ENCODE results near the gene BAZ1A.

The BAZ1A gene

GRCh38 chr14:34785223-34786006 is 89.7 kb downstream of the BAZ1A start:
- no peak for DNase-seq (ENCODE audit: low spot score)
- no peaks in the 10 kb centered on the region for H3K4me1 Mint-ChIP-seq (ENCODE audit: low read depth)
- no peaks in the 10 kb centered on the region for H3K9me3 Mint-ChIP-seq
- no peaks in the 10 kb centered on the region for H3K27me3 Mint-ChIP-seq (ENCODE audit: low read depth)
- H3K27ac Mint-ChIP-seq: no peak overlapping the region
- peaks cover 47% of the 10 kb centered on the region for H3K36me3 Mint-ChIP-seq (ENCODE audit: low read depth)
- H3K4me3 Mint-ChIP-seq: no peak overlapping the region

DNA sequence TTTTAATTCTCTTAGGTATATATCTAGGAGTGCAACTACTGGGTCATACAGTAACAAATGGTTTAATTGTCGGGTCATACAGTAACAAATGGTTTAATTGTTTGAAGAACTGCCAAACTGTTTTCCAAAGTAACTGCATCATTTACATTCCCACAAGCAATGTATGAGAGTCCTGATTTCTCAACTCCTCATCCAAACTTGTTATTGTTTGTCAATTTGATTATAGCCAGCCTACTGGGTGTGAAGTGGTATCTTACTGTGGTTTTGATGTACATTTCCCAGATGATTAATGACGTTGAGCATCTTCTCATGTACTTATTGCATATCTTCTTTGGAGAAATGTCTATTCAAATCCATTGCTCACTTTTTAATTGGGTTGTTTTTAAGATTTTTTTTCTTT is 93.1 kb downstream of the BAZ1A start:
- Mint-ChIP-seq H3K9me3 (no peaks in the 10 kb centered on the region), H3K4me1 (ENCODE audit: low read depth) (no peaks in the 10 kb centered on the region), H3K27me3 (ENCODE audit: low read depth) (no peaks in the 10 kb centered on the region), H3K27ac (no peak overlapping the region), H3K4me3 (no peak overlapping the region), H3K36me3 (ENCODE audit: low read depth) (peaks cover 52% of the 10 kb centered on the region)
- DNase-seq (ENCODE audit: low spot score): no peak

GRCh38 chr14:34781242-34781641 is 93.9 kb downstream of the BAZ1A start:
- DNase-seq (ENCODE audit: low spot score): no peak
- no peak overlapping the region for H3K27ac Mint-ChIP-seq
- H3K4me3 Mint-ChIP-seq: no peak overlapping the region
- H3K9me3 Mint-ChIP-seq: no peaks in the 10 kb centered on the region
- H3K36me3 Mint-ChIP-seq (ENCODE audit: low read depth): peaks cover 54% of the 10 kb centered on the region
- no peaks in the 10 kb centered on the region for H3K4me1 Mint-ChIP-seq (ENCODE audit: low read depth)
- no peaks in the 10 kb centered on the region for H3K27me3 Mint-ChIP-seq (ENCODE audit: low read depth)

DNA sequence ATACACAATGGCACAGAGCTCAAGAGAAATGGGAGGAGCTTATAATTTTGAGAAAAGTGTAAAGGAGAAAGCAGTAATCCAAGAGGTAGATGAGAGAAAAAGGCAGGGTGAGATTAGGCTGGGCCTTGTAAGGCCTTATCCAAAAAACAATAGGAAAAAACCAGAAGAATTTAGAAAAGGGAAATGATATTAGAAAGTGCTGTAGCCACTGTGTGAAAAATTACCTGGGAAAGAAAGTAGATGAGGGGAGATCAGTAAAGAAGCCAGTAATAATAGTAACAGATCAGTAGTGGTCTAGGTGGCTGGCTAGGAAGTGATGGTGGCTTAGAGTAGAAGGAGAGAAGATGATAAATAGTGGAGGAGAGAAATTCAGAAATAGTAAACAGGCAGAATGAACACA is 94.5 kb downstream of the BAZ1A start:
- DNase-seq (ENCODE audit: low spot score): no peak
- Mint-ChIP-seq H3K36me3 (ENCODE audit: low read depth) (peaks cover 58% of the 10 kb centered on the region), H3K4me3 (no peak overlapping the region), H3K27ac (peak overlapping the region; percentile 15), H3K27me3 (ENCODE audit: low read depth) (no peaks in the 10 kb centered on the region), H3K4me1 (ENCODE audit: low read depth) (no peaks in the 10 kb centered on the region), H3K9me3 (no peaks in the 10 kb centered on the region)

DNA sequence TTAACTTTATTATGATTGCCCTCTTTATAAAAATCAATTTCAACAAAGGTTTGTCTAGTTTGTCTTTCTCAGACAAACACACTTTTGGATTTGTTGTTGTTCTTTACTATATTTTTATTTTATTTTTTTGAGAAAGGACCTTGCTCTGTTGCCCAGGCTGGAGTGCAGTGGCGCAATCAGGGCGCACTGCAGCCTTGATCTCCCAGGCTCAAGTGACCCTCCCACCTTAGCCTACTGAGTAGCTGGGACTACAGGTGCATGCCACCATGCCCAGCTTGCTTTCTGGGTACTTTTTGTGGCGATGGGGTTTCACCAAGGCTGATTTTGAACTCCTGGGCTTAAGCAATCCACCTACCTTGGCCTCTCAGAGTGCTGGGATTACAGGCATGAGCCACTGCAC is 96.4 kb downstream of the BAZ1A start:
- H3K36me3 Mint-ChIP-seq (ENCODE audit: low read depth): peaks cover 58% of the 10 kb centered on the region
- no peaks in the 10 kb centered on the region for H3K9me3 Mint-ChIP-seq
- no peaks in the 10 kb centered on the region for H3K4me1 Mint-ChIP-seq (ENCODE audit: low read depth)
- DNase-seq (ENCODE audit: low spot score): no peak
- H3K27ac Mint-ChIP-seq: no peak overlapping the region
- H3K4me3 Mint-ChIP-seq: no peak overlapping the region
- H3K27me3 Mint-ChIP-seq (ENCODE audit: low read depth): no peaks in the 10 kb centered on the region

DNA sequence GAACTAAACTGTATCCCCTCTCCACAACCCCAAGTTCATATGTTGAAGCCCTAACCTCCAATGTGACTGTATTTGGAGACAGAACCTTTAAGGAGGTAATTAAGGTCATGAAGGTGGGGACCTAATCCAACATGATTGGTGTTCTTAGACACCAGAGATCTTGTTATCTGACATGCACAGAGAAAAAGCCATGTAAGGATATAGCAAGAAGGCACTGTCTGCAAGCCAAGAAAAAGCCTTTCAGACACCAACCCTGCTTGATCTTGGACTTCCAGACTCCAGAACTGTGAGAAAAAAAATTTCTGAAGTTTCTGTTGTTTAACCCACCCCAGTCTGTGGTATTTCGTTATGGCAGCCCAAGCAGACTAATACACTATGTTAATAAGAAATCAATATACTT is 98.5 kb downstream of the BAZ1A start:
- H3K27ac Mint-ChIP-seq: no peak overlapping the region
- no peaks in the 10 kb centered on the region for H3K4me1 Mint-ChIP-seq (ENCODE audit: low read depth)
- peaks cover 48% of the 10 kb centered on the region for H3K36me3 Mint-ChIP-seq (ENCODE audit: low read depth)
- no peak overlapping the region for H3K4me3 Mint-ChIP-seq
- no peaks in the 10 kb centered on the region for H3K9me3 Mint-ChIP-seq
- no peaks in the 10 kb centered on the region for H3K27me3 Mint-ChIP-seq (ENCODE audit: low read depth)
- DNase-seq (ENCODE audit: low spot score): no peak

- Mint-ChIP-seq H3K9me3 (no peaks in the 10 kb centered on the region), H3K4me1 (ENCODE audit: low read depth) (no peaks in the 10 kb centered on the region), H3K27ac (no peak overlapping the region), H3K27me3 (ENCODE audit: low read depth) (no peaks in the 10 kb centered on the region), H3K4me3 (no peak overlapping the region), H3K36me3 (ENCODE audit: low read depth) (peaks cover 48% of the 10 kb centered on the region)
- DNase-seq (ENCODE audit: low spot score): no peak
Measured at GRCh38 chr14:34775922-34776321, 99.2 kb downstream of the BAZ1A start.

GRCh38 chr14:34775342-34775741 is 99.8 kb downstream of the BAZ1A start:
- Mint-ChIP-seq H3K4me3 (no peak overlapping the region), H3K27ac (no peak overlapping the region), H3K4me1 (ENCODE audit: low read depth) (no peaks in the 10 kb centered on the region), H3K9me3 (no peaks in the 10 kb centered on the region), H3K27me3 (ENCODE audit: low read depth) (no peaks in the 10 kb centered on the region), H3K36me3 (ENCODE audit: low read depth) (peaks cover 47% of the 10 kb centered on the region)
- no peak for DNase-seq (ENCODE audit: low spot score)

DNA sequence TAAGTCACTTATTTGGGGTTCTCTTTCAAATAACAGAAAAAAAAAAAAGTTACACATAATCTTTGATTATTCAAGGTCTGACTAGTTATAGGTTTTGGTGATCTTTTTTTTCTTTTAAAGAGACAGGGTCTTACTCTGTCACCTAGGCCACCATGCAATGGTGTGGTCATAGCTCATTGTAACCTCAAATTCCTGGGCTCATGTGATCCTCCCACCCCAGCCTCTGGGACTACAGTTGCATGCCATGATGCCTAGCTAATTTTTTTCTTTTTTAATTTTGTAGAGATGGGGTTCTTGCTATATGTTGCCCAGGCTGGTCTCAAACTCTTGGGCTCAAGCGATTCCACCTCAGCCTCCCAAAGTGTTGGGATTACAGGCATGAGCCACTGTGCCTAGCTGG is 104.3 kb downstream of the BAZ1A start:
- no peak for DNase-seq (ENCODE audit: low spot score)
- no peaks in the 10 kb centered on the region for H3K27me3 Mint-ChIP-seq (ENCODE audit: low read depth)

GRCh38 chr14:34766606-34767005 is 108.6 kb downstream of the BAZ1A start:
- Mint-ChIP-seq H3K36me3 (ENCODE audit: low read depth) (peaks cover 49% of the 10 kb centered on the region), H3K27ac (no peak overlapping the region), H3K4me1 (ENCODE audit: low read depth) (peaks cover 5% of the 10 kb centered on the region), H3K27me3 (ENCODE audit: low read depth) (no peaks in the 10 kb centered on the region), H3K9me3 (no peaks in the 10 kb centered on the region), H3K4me3 (no peak overlapping the region)
- no peak for DNase-seq (ENCODE audit: low spot score)

More for the DNA sequence above, 104.3 kb downstream of the BAZ1A start:
- H3K4me3 Mint-ChIP-seq: no peak overlapping the region
- H3K27ac Mint-ChIP-seq: no peak overlapping the region
- no peaks in the 10 kb centered on the region for H3K9me3 Mint-ChIP-seq
- peaks cover 44% of the 10 kb centered on the region for H3K36me3 Mint-ChIP-seq (ENCODE audit: low read depth)
- H3K4me1 Mint-ChIP-seq (ENCODE audit: low read depth): peaks cover 5% of the 10 kb centered on the region

DNA sequence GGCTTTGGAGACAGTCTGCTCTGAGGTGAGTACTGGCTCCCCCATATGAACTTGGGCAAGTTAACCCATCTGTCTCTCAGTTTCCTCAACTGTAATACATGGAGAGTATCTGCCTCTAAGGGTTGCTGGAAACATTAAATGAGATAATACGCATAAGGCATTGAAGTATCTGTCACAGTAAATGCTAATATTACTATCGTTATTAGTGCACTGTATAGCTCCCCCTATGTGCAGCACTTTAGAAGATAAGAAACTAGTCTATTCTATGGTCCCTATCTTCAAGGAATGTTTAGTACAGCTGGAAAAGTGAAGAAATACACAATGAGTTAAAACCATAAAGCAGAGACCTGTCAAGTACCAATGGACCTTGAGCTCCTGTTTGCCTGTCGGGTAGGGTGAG is 109.1 kb downstream of the BAZ1A start:
- Mint-ChIP-seq H3K27ac (no peak overlapping the region), H3K9me3 (no peaks in the 10 kb centered on the region), H3K36me3 (ENCODE audit: low read depth) (peaks cover 51% of the 10 kb centered on the region), H3K4me1 (ENCODE audit: low read depth) (peaks cover 5% of the 10 kb centered on the region), H3K27me3 (ENCODE audit: low read depth) (no peaks in the 10 kb centered on the region), H3K4me3 (no peak overlapping the region)
- no peak for DNase-seq (ENCODE audit: low spot score)

GRCh38 chr14:34755215-34755614 is 119.9 kb downstream of the BAZ1A start:
- Mint-ChIP-seq H3K4me3 (no peak overlapping the region), H3K9me3 (no peaks in the 10 kb centered on the region), H3K4me1 (ENCODE audit: low read depth) (no peaks in the 10 kb centered on the region), H3K27me3 (ENCODE audit: low read depth) (no peaks in the 10 kb centered on the region), H3K36me3 (ENCODE audit: low read depth) (peaks cover 35% of the 10 kb centered on the region), H3K27ac (no peak overlapping the region)
- DNase-seq (ENCODE audit: low spot score): no peak

DNA sequence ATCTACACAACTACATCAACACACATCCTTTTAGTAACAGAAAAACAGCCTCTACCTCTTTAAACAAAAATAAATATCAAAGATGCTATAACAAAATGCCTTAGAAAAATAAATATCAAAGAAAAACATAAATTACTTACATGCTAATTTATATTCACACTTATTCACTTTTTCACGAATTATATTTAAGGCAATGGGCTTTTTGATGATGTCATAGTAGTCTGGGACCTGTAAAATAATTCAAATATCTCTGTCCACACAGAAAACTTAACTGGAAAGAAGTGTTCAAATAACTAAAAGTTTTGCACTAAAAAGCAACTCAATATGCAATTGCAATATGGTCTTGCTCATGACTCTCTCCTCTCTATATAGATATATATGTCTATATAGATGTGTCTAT is 120.5 kb downstream of the BAZ1A start:
- Mint-ChIP-seq H3K4me3 (no peak overlapping the region), H3K27me3 (ENCODE audit: low read depth) (no peaks in the 10 kb centered on the region), H3K9me3 (no peaks in the 10 kb centered on the region), H3K36me3 (ENCODE audit: low read depth) (peaks cover 31% of the 10 kb centered on the region), H3K27ac (no peak overlapping the region), H3K4me1 (ENCODE audit: low read depth) (no peaks in the 10 kb centered on the region)
- no peak for DNase-seq (ENCODE audit: low spot score)

- Mint-ChIP-seq H3K9me3 (no peaks in the 10 kb centered on the region), H3K27ac (no peak overlapping the region), H3K27me3 (ENCODE audit: low read depth) (no peaks in the 10 kb centered on the region), H3K4me3 (no peak overlapping the region), H3K4me1 (ENCODE audit: low read depth) (no peaks in the 10 kb centered on the region), H3K36me3 (ENCODE audit: low read depth) (peaks cover 24% of the 10 kb centered on the region)
- no peak for DNase-seq (ENCODE audit: low spot score)
Measured at GRCh38 chr14:34750670-34751069, 124.5 kb downstream of the BAZ1A start.

GRCh38 chr14:34750233-34750632 is 124.9 kb downstream of the BAZ1A start:
- no peak for DNase-seq (ENCODE audit: low spot score)
- H3K9me3 Mint-ChIP-seq: no peaks in the 10 kb centered on the region
- no peak overlapping the region for H3K4me3 Mint-ChIP-seq
- H3K36me3 Mint-ChIP-seq (ENCODE audit: low read depth): peaks cover 19% of the 10 kb centered on the region
- H3K27ac Mint-ChIP-seq: no peak overlapping the region
- no peaks in the 10 kb centered on the region for H3K4me1 Mint-ChIP-seq (ENCODE audit: low read depth)
- no peaks in the 10 kb centered on the region for H3K27me3 Mint-ChIP-seq (ENCODE audit: low read depth)
